ENCODE results near the gene GAL3ST2.

Gene GAL3ST2

DNA sequence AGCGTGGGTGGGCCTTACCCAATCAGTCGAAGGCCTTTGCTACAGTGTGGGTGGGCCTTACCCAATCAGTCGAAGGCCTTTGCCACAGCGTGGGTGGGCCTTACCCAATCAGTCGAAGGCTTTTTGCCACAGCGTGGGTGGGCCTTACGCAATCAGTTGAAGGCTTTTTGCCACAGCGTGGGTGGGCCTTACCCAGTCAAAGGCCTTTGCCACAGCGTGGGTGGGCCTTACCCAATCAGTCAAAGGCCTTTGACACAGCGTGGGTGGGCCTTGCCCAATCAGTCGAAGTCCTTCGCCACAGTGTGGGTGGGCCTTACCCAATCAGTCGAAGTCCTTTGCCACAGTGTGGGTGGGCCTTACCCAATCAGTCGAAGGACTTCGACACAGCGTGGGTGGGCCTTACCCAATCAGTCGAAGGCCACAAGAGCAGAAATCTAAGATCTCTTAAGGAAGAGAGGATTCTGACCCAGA, 16.3 kb upstream of the GAL3ST2 start:
- TF ChIP-seq, protein P1, sequence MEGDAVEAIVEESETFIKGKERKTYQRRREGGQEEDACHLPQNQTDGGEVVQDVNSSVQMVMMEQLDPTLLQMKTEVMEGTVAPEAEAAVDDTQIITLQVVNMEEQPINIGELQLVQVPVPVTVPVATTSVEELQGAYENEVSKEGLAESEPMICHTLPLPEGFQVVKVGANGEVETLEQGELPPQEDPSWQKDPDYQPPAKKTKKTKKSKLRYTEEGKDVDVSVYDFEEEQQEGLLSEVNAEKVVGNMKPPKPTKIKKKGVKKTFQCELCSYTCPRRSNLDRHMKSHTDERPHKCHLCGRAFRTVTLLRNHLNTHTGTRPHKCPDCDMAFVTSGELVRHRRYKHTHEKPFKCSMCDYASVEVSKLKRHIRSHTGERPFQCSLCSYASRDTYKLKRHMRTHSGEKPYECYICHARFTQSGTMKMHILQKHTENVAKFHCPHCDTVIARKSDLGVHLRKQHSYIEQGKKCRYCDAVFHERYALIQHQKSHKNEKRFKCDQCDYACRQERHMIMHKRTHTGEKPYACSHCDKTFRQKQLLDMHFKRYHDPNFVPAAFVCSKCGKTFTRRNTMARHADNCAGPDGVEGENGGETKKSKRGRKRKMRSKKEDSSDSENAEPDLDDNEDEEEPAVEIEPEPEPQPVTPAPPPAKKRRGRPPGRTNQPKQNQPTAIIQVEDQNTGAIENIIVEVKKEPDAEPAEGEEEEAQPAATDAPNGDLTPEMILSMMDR (IDR thresholded peaks at IDR 0.05; ENCODE audit: extremely low read depth, insufficient read depth, missing control alignments), result no peak
- in situ Hi-C loops (cut with MboI; ENCODE audit: low pct_unique_long_range_greater_than_20kb, low sequenced_read_pairs, unreplicated experiment), result no loop called here
- no peak for DNase-seq (ENCODE audit: low spot score)

DNA sequence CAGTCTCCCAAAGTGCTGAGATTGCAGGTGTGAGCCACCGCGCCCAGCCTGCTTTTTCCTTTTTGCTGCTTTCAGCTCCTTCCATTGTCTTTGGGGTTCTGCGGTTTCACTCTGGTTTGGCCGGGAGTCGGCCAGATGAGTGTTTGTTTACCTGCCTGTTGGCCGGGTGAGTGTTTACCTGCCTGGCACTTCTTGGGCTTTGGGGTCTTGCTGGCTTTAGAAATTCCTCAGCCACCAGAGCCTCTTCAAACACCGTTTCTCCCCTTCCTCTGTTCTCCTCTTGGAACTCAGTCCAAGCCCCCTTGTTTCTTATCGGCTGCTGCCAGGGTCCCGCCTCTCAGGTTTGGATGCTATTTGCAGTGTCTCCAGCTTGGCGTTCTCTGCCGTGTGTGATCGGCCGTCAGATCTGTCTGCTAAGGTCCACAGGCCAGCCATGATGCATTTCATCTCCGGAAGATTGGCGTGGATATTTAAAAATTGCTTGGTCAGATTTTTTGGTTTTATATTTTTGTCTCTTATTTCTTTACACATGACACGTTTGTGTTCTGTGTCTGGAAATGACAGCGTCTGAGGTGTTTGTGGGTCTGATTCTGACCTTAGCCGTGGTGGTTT, 14.2 kb upstream of the GAL3ST2 start:
- TF ChIP-seq, protein P1 (IDR thresholded peaks at IDR 0.05; ENCODE audit: extremely low read depth, insufficient read depth, missing control alignments), result no peak
- in situ Hi-C loops (cut with MboI; ENCODE audit: low pct_unique_long_range_greater_than_20kb, low sequenced_read_pairs, unreplicated experiment), result no loop called here
- DNase-seq (ENCODE audit: low spot score), result no peak

DNA sequence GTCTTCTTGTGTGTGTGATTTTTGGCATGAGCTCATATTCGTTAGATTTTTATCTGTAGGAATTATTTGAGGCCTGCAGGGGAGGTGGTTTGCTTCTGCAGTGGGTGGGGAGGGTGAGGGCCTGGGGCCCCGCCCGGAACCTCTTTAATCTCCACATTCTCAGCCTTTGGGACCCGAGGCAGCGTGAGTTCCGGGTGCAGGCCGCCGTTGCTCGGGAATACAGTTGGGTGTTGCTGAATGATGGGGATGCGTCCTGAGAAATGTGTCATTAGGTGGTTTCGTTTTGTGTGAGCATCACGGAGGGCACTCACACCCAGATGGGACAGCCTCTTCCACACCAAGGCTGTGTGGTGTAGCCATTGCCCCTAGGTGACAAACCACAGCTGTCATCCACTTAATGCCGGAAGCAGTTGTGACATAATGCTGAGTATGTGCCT, 13.7 kb upstream of the GAL3ST2 start:
- in situ Hi-C loops (cut with MboI; ENCODE audit: low pct_unique_long_range_greater_than_20kb, low sequenced_read_pairs, unreplicated experiment), result no loop called here
- no peak for DNase-seq (ENCODE audit: low spot score)
- TF ChIP-seq, protein P1 (IDR thresholded peaks at IDR 0.05; ENCODE audit: extremely low read depth, insufficient read depth, missing control alignments), result no peak

DNA sequence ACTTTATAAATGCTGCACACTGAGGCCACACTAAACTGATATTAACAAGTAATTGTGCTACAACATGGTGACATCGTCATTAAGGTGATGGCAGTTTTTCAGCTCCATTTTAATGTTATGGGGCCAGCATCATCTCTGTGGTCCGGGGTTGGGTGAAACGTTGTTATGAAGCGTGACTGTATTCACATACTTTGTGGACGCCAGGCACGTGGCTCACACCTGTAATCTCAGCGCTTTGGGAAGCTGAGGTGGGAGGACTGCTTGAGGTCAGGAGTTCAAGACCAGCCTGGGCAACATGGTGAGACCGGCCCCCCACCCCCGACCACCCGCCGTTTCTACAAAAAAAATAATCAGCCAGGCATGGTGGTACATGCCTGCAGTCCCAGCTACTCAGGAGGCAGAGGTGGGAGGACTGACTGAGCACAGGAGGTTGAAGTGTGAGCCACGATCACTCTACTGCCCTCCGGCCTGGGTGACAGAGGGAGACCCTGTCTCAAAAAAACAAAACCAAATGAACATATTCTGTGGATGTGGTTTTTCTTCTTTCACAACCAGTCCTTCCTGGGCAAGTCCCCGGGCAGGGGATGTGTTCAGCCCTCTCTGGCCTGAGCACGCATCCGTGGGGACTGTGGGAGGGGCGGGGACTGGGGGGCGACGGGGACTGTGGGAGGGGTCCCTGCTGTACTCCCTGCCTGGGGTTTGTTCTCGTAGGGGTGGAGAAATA, 12.9 kb upstream of the GAL3ST2 start:
- DNase-seq (ENCODE audit: low spot score), result no peak
- in situ Hi-C loops (cut with MboI; ENCODE audit: low pct_unique_long_range_greater_than_20kb, low sequenced_read_pairs, unreplicated experiment), result no loop called here
- TF ChIP-seq, protein P1 (IDR thresholded peaks at IDR 0.05; ENCODE audit: extremely low read depth, insufficient read depth, missing control alignments), result no peak

DNA sequence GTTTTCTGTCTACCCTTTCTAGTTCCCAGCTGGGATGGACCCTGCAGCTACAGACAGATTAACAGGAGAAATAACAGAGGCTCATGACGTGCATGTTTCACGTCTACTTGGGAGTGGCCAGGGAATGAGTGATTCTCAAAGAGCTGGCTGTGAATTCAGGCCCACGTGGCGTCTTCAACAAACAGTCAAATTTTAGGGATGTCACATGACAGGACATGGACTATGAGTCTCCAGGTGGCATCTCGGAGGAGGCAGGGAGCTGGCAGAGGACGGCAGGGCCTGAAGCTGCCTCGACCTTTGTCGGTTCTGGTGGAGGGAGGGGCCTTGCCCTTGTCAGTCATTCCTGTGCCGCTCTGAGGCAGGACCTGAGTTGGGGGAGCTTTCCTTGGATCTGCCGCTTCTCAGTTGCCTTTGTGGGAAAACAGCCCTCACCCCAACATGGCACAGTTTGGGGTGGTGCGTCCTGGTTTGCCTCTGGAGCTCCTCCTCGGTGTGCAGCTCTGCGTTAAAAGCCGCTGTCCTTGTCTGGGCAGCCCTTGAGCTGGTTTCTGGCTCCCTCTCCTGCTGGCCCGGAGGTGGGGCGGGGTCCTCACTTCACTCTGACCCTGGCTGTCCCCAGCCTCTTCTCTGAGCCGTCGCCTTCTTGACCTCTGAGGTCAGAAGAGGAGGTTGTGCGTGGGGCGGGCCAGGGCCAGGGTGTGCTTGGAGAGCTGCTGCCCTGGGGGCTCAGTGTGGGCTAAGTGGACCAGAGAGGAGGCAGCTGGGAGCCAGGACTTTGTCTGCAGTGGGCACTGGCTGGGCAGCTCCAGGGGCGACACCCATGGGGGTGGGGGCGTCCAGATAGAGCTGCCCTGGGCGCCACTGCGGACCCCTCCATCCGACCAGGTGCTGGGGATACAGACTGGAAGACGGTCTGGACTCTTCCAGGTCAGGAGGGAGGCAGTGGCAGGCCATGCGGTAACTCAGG, 12.1 kb upstream of the GAL3ST2 start:
- TF ChIP-seq, protein P1 (IDR thresholded peaks at IDR 0.05; ENCODE audit: extremely low read depth, insufficient read depth, missing control alignments), result no peak
- DNase-seq (ENCODE audit: low spot score), result no peak
- in situ Hi-C loops (cut with MboI; ENCODE audit: low pct_unique_long_range_greater_than_20kb, low sequenced_read_pairs, unreplicated experiment), result no loop called here

All from GM13977 (cell line).